Right kidney (tissue), 9 donors: Measurements from ENCODE around the gene ERP29.
"Not testable (repeated sequence)": the region's sequence is repeated elsewhere in the genome, so short reads cannot be mapped to it uniquely, and the experiment has no call there.

Experiments used
- DNase-seq: peaks from one replicate; pipeline ENCODE4 v3.0.0-alpha.2; 2016
- long read RNA-seq, 8 donors: transcript quantifications; one replicate each; lab custom pipeline, GENCODE V29; 2026

The ERP29 gene
- long read RNA-seq, donor 1, transcript ERP29-201 (3 exons, 1,735 nt): major isoform, 146 of 167 reads
- long read RNA-seq, donor 1, transcript ERP29-202 (2 exons, 1,333 nt): minor isoform, 21 of 167 reads
- long read RNA-seq, donor 1, partial matches to known transcripts: 0 of 167 reads
- long read RNA-seq, donor 1, other reads (novel, unspliced or antisense): 0 of 167 reads
- long read RNA-seq, donor 2, transcript ERP29-201 (3 exons, 1,735 nt): major isoform, 72 of 79 reads
- long read RNA-seq, donor 2, transcript ERP29-202 (2 exons, 1,333 nt): minor isoform, 7 of 79 reads
- long read RNA-seq, donor 2, partial matches to known transcripts: 0 of 79 reads
- long read RNA-seq, donor 2, other reads (novel, unspliced or antisense): 0 of 79 reads
- long read RNA-seq, donor 3, transcript ERP29-202 (2 exons, 1,333 nt): minor isoform, 17 of 62 reads
- long read RNA-seq, donor 3, transcript ERP29-201 (3 exons, 1,735 nt): major isoform, 45 of 62 reads
- long read RNA-seq, donor 3, partial matches to known transcripts: 0 of 62 reads
- long read RNA-seq, donor 3, other reads (novel, unspliced or antisense): 0 of 62 reads
- long read RNA-seq, donor 4, transcript ERP29-201 (3 exons, 1,735 nt): major isoform, 71 of 82 reads
- long read RNA-seq, donor 4, transcript ERP29-202 (2 exons, 1,333 nt): minor isoform, 10 of 82 reads
- long read RNA-seq, donor 4, partial matches to known transcripts: 0 of 82 reads
- long read RNA-seq, donor 4, other reads (novel, unspliced or antisense): 0 of 82 reads
- long read RNA-seq, donor 5, transcript ERP29-202 (2 exons, 1,333 nt): minor isoform, 16 of 211 reads
- long read RNA-seq, donor 5, transcript ERP29-201 (3 exons, 1,735 nt): major isoform, 124 of 211 reads
- long read RNA-seq, donor 5, partial matches to known transcripts: 71 of 211 reads
- long read RNA-seq, donor 5, other reads (novel, unspliced or antisense): 0 of 211 reads
- long read RNA-seq, donor 6, transcript ERP29-201 (3 exons, 1,735 nt): major isoform, 87 of 100 reads
- long read RNA-seq, donor 6, transcript ERP29-202 (2 exons, 1,333 nt): minor isoform, 12 of 100 reads
- long read RNA-seq, donor 6, partial matches to known transcripts: 0 of 100 reads
- long read RNA-seq, donor 6, other reads (novel, unspliced or antisense): 0 of 100 reads
- long read RNA-seq, donor 7, transcript ERP29-201 (3 exons, 1,735 nt): major isoform, 106 of 134 reads
- long read RNA-seq, donor 7, transcript ERP29-202 (2 exons, 1,333 nt): minor isoform, 28 of 134 reads
- long read RNA-seq, donor 7, partial matches to known transcripts: 0 of 134 reads
- long read RNA-seq, donor 7, other reads (novel, unspliced or antisense): 0 of 134 reads
- long read RNA-seq, donor 8, transcript ERP29-201 (3 exons, 1,735 nt): major isoform, 98 of 109 reads
- long read RNA-seq, donor 8, transcript ERP29-202 (2 exons, 1,333 nt): minor isoform, 11 of 109 reads
- long read RNA-seq, donor 8, partial matches to known transcripts: 0 of 109 reads
- long read RNA-seq, donor 8, other reads (novel, unspliced or antisense): 0 of 109 reads

DNA sequence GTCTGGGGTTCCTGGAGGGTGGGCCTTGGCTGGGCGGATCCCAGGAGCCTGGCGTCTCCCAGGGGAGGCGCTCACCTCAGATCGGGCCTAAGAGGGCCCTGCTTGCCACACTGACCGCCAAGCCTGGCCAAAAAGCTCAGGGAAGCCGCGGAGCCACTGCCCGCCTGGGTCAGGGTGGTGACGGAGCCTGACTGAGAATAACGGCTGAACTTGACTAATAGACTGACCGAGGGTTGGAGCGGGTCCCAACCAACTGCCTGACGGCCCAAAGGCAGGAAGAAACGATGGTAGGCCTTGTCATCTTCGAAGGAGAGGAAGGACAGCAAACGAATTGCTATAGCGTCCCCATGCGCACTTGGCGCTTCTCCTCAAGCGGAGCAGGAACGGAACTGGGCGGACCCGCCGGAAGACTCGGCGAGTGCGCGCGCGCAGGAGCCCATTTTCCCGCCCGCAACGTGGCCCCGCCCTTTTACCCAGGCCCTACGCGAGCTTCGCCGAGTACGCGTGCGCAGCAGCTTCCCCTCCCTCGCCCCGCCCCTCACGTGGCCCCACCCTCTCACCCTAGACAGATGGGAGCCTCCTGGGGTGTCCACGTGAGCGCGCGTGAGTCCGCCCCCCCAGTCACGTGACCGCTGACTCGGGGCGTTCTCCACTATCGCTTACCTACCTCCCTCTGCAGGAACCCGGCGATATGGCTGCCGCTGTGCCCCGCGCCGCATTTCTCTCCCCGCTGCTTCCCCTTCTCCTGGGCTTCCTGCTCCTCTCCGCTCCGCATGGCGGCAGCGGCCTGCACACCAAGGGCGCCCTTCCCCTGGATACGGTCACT is at the start of gene ERP29, which contains the start of gene TMEM116:
Gene ERP29 (plus strand): TSS at position 652 of the 826 bp plus-strand sequence. CDS start 40 bp downstream, at position 692.
Gene TMEM116 (minus strand): TSS at position 391 of the 826 bp plus-strand sequence. CDS start 7,895 bp downstream, outside the sequence.
- DNase-seq: peak; percentile 93

GRCh38 chr12:111964935-111965334 is 48.3 kb upstream of the ERP29 start:
- no peak for DNase-seq

- DNase-seq: no peak
These were observed 41.4 kb upstream of the ERP29 start for GRCh38 chr12:111971800-111972199.

DNA sequence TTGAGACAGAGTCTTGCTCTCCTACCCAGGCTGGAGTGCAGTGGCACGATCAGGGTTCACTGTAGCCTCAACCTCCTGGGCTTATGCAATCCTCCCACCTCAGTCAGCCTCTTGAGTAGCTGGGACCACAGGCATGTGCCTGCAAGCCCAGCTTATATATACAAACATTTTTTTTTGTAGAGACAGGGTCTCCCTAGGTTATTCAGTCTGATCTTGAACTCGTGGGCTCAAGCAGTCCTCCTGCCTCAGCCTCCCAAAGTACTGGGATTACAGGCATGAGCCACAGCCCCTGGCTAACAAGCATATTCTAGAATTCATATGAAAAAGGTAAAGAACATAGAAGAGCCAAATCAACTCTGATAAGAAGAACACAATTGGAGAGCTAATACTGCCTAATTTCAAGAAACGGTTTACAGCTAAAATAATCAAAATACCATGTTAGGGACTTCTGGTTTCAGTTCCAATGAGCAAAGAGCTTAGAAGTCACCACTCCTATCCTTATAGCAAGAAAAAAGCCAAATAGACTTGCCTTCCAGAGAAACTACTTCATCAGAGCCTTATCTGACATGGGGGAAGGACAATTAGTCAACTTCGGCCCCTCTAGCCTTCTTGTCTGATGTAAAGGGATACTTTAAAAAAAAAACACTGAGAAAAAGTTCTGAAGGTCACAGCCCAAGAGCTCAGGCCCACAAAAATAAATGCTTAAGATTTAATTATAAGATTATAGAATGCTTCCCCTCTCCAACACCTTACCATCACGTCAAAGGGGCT is 37.9 kb upstream of the ERP29 start:
- DNase-seq: no peak

- DNase-seq: no peak
These were observed 36.9 kb upstream of the ERP29 start for GRCh38 chr12:111976291-111976690.

- DNase-seq: no peak
These were observed 36.4 kb upstream of the ERP29 start for GRCh38 chr12:111976860-111977259.

- no peak for DNase-seq
These were observed 34.7 kb upstream of the ERP29 start for GRCh38 chr12:111978545-111978944.

GRCh38 chr12:111980598-111980997 is 32.6 kb upstream of the ERP29 start:
- no peak for DNase-seq

GRCh38 chr12:111981987-111982386 is 31.2 kb upstream of the ERP29 start:
- no peak for DNase-seq

- DNase-seq: no peak
These were observed 28.4 kb upstream of the ERP29 start for GRCh38 chr12:111984820-111985219.

- no peak for DNase-seq
These were observed 21.7 kb upstream of the ERP29 start for GRCh38 chr12:111991535-111991934.

GRCh38 chr12:111991946-111992345 is 21.3 kb upstream of the ERP29 start:
- no peak for DNase-seq

- DNase-seq: no peak
These were observed 20.8 kb upstream of the ERP29 start for GRCh38 chr12:111992464-111992863.

- no peak for DNase-seq
These were observed 19.7 kb upstream of the ERP29 start for GRCh38 chr12:111993292-111994150.

GRCh38 chr12:111994211-111995111 is 18.8 kb upstream of the ERP29 start:
- not testable (repeated sequence) for DNase-seq

DNA sequence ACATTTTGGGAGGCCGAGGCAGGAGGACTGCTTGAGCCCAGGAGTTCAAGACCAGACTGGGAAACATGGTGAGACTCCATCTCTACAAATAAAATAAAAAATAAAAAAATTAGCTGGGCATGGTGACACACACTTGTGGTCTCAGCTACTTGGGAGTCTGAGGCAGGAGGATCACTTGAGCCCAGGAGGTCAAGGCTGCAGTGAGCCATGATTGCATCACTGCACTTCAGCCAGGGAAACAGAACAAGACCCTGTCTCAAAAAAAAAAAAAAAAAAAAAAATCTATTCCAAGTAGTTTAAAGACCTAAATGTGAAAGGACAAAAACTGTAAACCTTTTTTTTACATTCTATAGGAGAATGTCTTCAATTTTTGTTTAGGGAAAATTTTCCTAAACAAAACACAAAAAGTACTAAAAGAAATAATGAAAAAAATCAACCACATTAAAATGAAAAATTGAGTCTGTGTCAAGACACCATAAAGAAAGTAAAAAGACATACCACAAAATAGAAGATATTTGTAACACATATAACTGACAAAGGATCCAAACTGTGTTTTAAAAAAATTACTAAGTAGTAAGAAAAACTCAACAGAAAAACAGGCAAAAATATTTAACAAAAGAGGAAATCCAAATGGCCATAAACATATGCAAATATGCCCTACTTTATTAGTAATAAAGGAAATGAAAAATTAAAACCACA is 17.3 kb upstream of the ERP29 start:
- DNase-seq: no peak

DNA sequence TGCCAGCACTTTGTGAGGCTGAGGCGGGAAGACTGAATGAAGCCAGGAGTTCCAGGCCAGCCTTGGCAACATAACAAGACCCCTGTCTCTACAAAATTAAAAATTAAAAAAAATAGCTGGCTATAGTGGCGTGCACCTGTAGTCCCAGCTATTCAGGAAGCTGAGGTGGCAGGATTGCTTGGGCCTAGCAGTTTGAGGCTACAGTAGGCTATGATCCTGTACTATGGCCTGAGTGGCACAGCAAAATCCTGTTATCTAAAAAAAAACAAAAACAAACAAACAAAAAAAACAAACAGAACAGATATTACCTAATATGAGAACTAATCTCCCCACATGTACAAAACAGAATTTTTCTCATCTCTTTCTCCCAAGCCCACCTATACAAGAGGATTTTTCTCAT is 15.9 kb upstream of the ERP29 start:
- DNase-seq: no peak
